Tibial artery (tissue), 4 donors: Measurements from ENCODE around the gene TMX4.
"Not testable (repeated sequence)": the region's sequence is repeated elsewhere in the genome, so short reads cannot be mapped to it uniquely, and the experiment has no call there.

Experiments used
- DNase-seq, 2 donors: peaks; one replicate each; pipeline ENCODE4 v3.0.0-alpha.2; 2019
- H3K27ac ChIP-seq, 2 donors: fragments of 200-600 bp; sonication (generic) in 1 of 2; 1 replicate in 1 of 2; 2 replicates in 1 of 2; pipeline ENCODE4 v1.5.1; 2018 to 2019; ENCODE audit warnings: mild to moderate bottlenecking in 1 of 2
- H3K27me3 ChIP-seq, 2 donors: fragments of 200-600 bp; sonication (generic) in 1 of 2; one replicate each; pipeline versions ENCODE4 v1.5.1 to v1.6.0; 2016 to 2019
- H3K36me3 ChIP-seq, 3 donors: fragments of 200-600 bp; sonication (generic) in 2 of 3; one replicate each; pipeline ENCODE4 v1.5.1; 2016 to 2019; ENCODE audit warnings: mild to moderate bottlenecking in 2 of 3
- H3K4me1 ChIP-seq, 4 donors: fragments of 200-600 bp; sonication (generic) in 2 of 4; 1 replicate in 3 of 4; 2 replicates in 1 of 4; pipeline ENCODE4 v1.5.1; 2016 to 2019
- H3K4me3 ChIP-seq, 2 donors: fragments of 200-600 bp; sonication (generic) in 1 of 2; 1 replicate in 1 of 2; 2 replicates in 1 of 2; pipeline ENCODE4 v1.5.1; 2018 to 2019; ENCODE audit warnings: mild to moderate bottlenecking in 2 of 2
- H3K9me3 ChIP-seq, 3 donors: fragments of 200-600 bp; sonication (generic) in 1 of 3; one replicate each; pipeline ENCODE4 v1.5.1; 2016 to 2019
- CTCF ChIP-seq, 2 experiments: fragments of 200-600 bp in 1 of 2; fragments of 450-650 bp in 1 of 2; IDR thresholded peaks; one replicate each; pipeline ENCODE4 v1.5.1; 2017 to 2019; ENCODE audit warnings: antibody characterized with exemption in 2 of 2, mild to moderate bottlenecking in 1 of 2, moderate library complexity in 1 of 2
- intact Hi-C: fragments of 100-400 bp; cut with DNase I; formaldehyde crosslinking; loops from one replicate; pipeline ENCODE4 v1.15.0; 2023; ENCODE audit warnings: low total_unique reads

Gene TMX4

GRCh38 chr20:7967199-7967844 is 52.2 kb downstream of the TMX4 start:
- intact Hi-C loops, result no loop called here

GRCh38 chr20:7966176-7966575 is 53.4 kb downstream of the TMX4 start:
- intact Hi-C loops, result no loop called here
- TF ChIP-seq CTCF (IDR thresholded peaks at IDR 0.05), result no peak
- H3K27ac ChIP-seq, result no peak overlapping the region
- no peak for DNase-seq
- H3K4me1 ChIP-seq, result no peaks in the 10 kb centered on the region
- H3K4me3 ChIP-seq, result no peak overlapping the region
- no peaks in the 10 kb centered on the region for H3K27me3 ChIP-seq
- H3K9me3 ChIP-seq, result no peaks in the 10 kb centered on the region
- H3K36me3 ChIP-seq, result no peaks in the 10 kb centered on the region

More at GRCh38 chr20:7967199-7967844, 52.2 kb downstream of the TMX4 start:
- no peak for TF ChIP-seq CTCF (IDR thresholded peaks at IDR 0.05)
- Histone ChIP-seq H3K36me3 (no peaks in the 10 kb centered on the region), H3K9me3 (no peaks in the 10 kb centered on the region), H3K4me3 (no peak overlapping the region), H3K4me1 (no peaks in the 10 kb centered on the region), H3K27ac (no peak overlapping the region), H3K27me3 (no peaks in the 10 kb centered on the region)
- DNase-seq, result no peak

DNA sequence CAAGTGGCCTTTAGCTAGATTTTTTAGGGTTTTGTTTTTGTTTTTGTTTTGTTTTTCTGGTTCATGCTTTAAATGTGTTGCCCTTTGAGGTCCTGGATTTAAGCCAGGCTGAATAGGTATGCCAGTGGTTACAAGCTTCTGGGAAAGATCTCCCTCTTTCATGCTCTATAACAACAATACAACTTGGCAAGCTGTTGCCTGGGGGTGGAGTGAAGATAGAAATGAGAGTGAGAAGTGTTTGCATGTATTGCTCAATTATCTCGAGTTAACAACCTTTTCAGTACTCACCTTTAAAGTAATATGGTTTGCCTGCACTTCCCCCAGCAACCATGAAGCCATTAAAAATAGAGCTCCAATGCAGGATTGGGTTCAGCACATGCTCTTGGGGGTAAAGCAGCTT is 60.1 kb downstream of the TMX4 start:
- Histone ChIP-seq H3K4me3 (no peak overlapping the region), H3K27me3 (no peaks in the 10 kb centered on the region)
- intact Hi-C loops, result no loop called here

GRCh38 chr20:7956561-7956960 is 63.0 kb downstream of the TMX4 start:
- H3K36me3 ChIP-seq, H3K4me3 ChIP-seq, intact Hi-C loops, H3K27ac ChIP-seq, DNase-seq, H3K4me1 ChIP-seq, H3K27me3 ChIP-seq, H3K9me3 ChIP-seq: not testable (repeated sequence)

More for the DNA sequence above, 60.1 kb downstream of the TMX4 start:
- Histone ChIP-seq H3K4me1 (no peaks in the 10 kb centered on the region), H3K27ac (no peak overlapping the region), H3K9me3 (peaks cover 0 to 5% (median 4%) of the 10 kb centered on the region in 3 donors), H3K36me3 (no peaks in the 10 kb centered on the region)
- DNase-seq, result no peak
- TF ChIP-seq CTCF (IDR thresholded peaks at IDR 0.05), result no peak

DNA sequence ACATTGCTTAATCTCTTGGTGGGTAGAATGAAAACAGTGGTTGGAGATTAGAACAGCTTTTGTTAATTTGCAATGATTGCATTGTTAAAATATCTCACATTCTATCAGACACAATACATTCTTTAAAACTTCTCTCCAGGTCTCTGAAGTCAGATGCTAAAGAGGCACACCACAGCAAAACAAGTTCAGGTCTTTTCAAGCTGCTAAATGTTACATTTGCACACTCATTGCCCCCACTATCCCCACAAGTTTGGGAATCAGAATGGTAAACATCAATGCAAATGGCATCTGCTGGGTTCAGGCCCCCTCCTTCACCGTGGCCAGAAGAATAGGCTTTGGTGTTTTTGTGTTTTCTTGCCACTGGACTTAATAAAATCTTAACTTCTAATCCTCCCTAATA is 69.2 kb downstream of the TMX4 start:
- Histone ChIP-seq H3K4me1 (no peaks in the 10 kb centered on the region), H3K27me3 (no peaks in the 10 kb centered on the region), H3K36me3 (no peaks in the 10 kb centered on the region), H3K27ac (no peak overlapping the region), H3K9me3 (peaks cover 0 to 4% (median 4%) of the 10 kb centered on the region in 3 donors), H3K4me3 (no peak overlapping the region)
- intact Hi-C loops, result no loop called here
- no peak for DNase-seq
- TF ChIP-seq CTCF (IDR thresholded peaks at IDR 0.05), result no peak

DNA sequence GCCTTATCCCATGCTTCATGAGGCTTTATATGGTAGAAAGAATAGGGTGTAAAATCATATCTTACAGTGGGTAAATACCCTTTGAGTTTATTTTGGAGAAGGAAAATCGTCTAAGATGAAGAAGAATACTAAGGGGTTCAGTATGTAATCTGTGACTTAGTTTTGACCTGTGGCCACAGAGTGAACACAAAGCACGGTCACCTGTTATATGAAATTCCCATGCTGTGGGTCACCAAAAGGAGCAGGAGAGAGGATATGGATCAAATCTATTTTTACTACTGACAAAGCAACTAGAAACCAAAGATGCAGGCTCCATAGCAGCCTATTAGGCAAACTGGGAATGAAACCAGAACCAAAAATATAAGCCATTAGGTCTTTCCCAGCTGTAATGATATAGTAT is 75.7 kb downstream of the TMX4 start:
- H3K4me1 ChIP-seq, result no peaks in the 10 kb centered on the region
- DNase-seq, result no peak
- no peak overlapping the region for H3K27ac ChIP-seq
- no peak for TF ChIP-seq CTCF (IDR thresholded peaks at IDR 0.05)
- intact Hi-C loops, result no loop called here
- no peak overlapping the region for H3K4me3 ChIP-seq
- H3K27me3 ChIP-seq, result no peaks in the 10 kb centered on the region
- no peaks in the 10 kb centered on the region for H3K36me3 ChIP-seq
- peaks cover 0 to 4% (median 0%) of the 10 kb centered on the region in 3 donors for H3K9me3 ChIP-seq
